Hematopoietic multipotent progenitor cell treated with erythropoietin and hydrocortisone succinate and interleukin-3 and kit ligand, for 17 days (in vitro differentiated cells): ENCODE data around the gene FXYD5.
"Not testable (repeated sequence)": the region's sequence is repeated elsewhere in the genome, so short reads cannot be mapped to it uniquely, and the experiment has no call there.

ENCODE experiments used
- DNase-seq: peaks from one replicate; pipeline ENCODE4 v3.0.0-alpha.2; 2015; ENCODE audit warnings: low spot score

The FXYD5 gene

DNA sequence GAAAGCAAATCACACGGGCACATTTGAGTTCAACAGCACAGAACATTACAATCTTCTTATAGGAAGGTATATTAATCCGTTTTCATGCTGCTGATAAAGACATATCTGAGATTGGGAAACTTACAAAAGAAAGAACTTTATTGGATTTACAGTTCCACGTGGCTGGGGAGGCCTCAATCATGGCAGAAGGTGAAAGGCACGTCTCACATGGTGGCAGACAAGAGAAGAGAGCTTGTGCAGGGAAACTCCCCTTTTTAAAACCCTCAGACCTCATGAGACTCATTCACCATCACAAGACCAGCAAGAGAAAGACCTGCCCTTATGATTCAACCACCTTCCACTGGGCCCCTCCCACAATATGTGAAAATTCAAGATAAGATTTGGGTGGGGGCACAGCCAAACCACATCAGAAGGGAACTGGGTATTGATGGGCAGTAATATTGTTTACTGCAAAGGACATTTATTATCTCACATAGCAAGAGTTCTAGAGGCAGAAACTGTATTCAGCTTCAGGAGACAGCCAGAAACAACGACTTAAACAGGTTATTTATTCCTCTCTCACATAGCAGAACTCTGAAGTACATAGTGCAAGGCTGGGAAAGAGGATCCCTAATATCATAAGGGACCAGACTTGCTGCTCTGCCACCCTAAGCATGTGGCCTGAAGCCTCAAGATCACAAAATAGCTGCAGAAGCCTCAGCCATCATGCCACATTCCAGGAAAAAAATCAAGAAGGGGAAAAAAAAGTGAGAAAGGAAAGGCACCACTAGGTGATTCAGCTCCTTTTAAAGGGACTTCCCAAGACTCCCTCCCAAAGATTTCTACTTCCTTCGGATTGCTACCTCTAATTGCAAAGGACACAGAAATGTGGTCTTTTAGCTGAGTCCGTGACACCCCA is 23.1 kb downstream of the FXYD5 start:
- no peak for DNase-seq

DNA sequence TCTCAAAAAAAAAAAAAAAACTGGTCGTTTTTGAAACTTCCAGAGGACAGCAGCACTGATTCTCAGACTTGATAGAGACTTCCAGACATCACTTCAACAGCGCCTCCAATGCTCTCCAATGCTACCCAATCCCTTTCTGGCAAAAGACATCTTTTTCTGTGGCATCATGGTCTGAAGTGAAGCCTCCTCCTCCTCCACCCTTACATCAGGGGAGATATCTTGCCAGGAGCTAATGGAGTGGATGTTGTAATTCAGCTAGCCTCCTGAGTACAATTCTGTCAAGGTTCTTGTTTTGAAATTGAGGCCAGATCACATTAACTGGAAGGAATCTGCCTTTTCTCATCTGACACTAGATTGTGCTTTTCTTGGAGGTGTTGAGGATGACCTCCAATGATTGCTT is 24.2 kb downstream of the FXYD5 start:
- no peak for DNase-seq

DNA sequence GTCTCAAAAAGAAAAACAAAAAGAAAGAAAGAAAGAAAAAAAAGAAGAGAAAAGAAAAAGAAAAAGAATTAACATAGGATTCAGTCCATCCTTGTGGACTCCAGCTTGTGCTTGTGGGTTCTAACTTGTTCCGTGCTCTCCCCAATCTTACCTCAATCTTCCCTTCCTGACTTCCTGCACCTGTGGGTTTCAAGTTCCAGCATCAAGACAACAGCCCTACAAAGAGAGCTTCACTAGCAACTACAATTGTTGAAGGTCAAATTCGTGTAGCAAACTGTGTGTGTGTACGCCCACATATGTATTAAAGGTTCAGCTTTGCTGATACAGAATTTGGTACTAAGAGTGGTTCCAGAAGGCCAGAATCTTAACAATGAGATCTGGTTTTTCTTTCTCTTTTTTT is 25.3 kb downstream of the FXYD5 start:
- no peak for DNase-seq

DNA sequence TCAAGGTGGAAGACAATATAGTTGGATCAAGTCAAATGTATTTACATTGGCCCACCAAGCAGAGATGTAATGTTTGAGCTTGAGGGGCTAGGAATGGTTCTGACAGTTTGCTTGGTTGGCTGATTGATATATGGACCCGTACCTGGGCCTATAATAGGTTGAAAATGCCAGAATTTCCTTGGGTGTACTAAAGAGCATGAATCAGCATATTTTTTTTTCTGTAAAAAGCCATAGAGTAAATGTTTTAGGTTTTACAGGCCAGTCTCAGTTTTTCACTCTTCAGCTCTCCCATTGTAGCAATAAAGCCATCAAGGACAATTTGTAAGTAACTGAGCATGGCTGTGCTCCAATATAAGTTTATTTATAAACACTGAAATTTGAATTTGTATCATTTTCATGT is 26.9 kb downstream of the FXYD5 start:
- DNase-seq, result no peak

DNA sequence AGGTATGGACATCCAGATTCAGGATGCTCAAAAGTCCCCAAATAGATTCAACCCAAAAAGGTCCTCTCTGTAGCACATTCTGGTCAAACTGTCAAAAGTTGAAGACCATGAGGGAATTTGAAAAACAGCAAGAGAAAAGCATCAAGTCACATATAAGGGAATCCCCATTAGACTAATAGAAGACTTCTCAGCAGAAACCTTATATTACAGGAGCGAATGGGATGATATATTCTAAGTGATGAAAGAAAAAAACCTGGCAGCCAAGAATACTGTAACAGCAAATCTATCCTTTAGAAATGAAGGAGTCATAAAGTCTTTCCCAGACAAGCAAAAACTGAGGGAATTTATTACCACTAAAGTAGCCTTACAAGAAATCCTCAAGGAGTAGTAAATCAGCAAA is 29.7 kb downstream of the FXYD5 start:
- no peak for DNase-seq

DNA sequence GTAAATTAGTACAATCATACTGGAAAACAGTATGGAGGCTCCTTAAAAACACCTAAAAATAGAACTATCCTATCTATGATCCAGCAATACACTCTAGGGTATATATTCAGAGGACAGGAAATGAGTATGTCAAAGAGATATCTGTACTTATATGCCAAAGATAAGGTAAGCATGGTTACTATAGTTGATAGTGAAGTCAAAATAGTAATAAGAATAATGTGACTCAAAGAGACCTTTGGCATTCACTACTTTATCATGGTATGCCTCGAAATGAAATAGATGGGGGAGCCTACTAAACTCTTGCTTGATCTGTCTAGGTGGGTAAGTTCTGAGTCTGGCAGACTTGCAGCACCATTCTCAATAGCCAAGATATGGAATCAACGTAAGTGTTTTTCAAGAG is 30.3 kb downstream of the FXYD5 start:
- no peak for DNase-seq

DNA sequence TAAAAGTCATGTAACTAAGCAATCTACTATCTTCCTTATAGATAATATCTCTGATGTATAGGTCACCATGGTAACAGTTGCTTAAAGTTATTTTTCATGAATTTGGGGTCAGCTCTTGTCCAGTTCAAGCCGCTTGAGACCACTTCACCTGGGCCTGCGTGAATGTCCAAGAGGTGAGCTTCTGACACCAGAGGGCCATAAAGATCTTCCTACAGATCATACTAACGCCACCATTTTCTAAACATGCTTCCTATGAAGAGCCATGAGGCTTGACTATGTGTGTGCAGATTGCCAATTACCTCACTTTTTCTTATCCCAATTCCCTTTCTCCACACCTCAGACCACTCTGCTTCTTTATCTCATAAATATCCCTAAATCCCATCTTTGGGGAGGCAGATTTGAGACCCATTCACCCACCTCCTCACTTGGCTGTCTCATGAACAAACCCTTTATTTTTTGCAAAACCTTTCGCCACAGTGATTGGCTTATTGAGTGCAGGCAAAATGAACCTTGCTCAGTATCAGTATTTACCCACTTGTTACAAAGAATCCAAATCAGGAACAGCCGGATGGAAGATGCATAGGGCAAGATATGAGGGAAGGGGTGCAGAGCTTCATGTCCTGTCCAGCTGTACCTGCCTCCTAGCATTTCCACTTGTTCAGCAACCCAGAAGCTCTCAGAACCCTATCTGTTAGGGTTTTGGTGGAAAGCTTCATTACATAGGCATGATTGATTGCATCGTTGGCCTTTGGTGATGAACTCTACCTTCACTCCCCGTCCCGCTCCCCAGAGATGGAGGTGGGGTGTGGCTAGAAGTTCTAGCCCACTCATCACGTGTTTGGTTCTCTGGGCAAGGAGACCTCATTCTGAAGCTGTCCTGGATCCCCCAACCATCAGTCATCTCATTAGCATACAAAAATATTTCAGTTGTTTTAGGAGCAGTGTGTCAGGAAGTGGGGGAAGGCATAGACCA is 39.8 kb downstream of the FXYD5 start:
- DNase-seq, result no peak

DNA sequence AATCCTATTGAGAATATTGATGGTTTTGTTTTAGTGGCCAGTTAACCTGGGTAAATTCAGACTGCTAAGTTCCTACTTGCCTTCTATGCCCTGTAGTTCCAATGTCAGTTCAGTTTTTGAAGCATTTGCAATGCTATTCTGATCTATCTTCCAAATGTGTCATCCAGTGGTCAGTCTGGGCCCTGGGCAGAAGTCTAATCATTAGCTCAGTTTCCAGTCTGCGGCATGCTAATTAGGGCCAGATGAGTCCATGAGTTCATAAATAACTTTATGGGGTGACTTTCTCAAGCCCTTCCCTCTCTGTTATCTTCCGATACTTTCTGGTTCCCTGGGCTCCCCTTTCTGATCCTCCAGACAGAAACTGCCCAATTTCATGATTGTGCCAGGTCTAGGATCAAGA is 41.3 kb downstream of the FXYD5 start:
- no peak for DNase-seq

DNA sequence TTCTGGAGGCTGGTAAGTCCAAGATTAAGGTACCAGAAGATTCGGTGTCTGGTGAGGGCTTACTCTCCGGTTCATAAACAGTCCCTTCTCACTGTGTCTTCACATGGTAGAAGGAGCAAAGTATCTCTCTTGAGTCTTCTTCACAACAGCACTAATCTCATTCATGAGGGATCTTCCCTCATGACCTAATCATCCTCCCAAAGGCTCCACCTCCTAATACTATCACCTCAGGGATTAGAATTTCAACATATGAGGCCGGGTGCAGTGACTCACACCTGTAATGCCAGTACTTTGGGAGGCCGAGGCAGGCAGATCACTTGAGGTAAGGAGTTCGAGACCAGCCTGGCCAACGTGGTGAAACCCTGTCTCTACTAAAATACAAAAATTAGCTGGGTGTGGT is 42.3 kb downstream of the FXYD5 start:
- DNase-seq, result not testable (repeated sequence)

DNA sequence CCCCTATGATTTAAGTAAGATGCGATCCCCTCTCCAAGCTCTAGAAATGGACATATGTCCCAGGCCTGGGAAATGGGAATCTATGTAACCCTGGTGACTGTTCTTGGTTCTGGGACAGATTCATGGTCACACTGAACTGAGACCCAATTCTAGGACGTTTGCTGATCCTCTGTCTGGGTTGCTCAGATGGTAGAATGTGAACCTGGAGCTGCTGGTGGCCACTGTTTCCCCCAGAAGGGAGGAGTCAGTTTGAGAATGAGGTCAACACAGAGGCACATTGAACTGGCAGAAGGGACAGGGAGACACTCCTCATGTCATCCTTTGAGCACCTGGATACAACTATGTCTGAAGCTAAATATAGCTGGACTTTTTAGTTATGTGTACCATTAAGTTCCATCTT is 44.9 kb downstream of the FXYD5 start:
- DNase-seq, result no peak

DNA sequence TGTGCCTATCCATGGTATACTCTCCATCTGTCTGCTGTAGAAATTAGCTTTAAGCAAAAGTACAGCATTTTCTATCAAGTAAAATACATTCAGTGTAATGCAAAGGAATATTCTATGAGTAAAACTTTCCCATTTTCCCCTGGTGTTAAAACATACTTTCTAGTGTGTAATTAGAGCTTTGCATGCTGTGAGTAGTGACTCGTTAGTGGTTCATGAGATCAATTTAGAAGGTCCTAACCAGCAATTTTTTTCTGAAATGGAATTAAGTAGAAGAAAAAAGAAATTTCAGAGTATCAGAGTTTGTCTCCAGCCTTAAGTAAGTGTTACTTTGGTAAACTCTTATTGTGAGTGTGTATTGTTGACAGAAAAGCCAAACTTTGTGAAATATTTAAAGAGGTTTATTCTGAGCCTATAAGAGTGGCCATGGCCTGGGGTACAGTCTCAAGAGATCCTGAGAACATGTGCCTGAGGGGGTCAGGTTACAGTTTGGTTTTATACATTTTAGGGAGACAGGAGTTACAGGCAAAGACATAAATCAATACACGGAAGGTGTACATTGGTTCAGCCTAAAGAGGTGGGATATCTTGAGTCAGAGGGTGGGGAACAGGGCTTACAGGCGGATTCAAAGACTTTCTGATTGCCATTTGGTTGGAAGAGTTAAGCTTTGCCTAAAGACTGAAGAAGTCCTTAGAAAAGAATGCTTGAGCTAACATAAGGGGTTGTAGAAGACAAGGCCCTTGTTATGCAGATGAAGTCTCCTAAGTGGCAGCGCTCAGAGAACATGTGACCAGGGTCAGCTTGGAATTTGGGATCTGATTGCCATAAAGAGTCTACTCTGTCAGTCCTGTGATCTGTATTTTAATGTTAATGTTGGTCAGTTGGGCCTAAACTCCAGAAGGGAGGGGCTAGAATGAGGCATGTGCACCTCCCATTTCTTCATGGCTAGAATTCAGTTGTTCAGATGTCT is 48.5 kb downstream of the FXYD5 start:
- DNase-seq, result no peak

DNA sequence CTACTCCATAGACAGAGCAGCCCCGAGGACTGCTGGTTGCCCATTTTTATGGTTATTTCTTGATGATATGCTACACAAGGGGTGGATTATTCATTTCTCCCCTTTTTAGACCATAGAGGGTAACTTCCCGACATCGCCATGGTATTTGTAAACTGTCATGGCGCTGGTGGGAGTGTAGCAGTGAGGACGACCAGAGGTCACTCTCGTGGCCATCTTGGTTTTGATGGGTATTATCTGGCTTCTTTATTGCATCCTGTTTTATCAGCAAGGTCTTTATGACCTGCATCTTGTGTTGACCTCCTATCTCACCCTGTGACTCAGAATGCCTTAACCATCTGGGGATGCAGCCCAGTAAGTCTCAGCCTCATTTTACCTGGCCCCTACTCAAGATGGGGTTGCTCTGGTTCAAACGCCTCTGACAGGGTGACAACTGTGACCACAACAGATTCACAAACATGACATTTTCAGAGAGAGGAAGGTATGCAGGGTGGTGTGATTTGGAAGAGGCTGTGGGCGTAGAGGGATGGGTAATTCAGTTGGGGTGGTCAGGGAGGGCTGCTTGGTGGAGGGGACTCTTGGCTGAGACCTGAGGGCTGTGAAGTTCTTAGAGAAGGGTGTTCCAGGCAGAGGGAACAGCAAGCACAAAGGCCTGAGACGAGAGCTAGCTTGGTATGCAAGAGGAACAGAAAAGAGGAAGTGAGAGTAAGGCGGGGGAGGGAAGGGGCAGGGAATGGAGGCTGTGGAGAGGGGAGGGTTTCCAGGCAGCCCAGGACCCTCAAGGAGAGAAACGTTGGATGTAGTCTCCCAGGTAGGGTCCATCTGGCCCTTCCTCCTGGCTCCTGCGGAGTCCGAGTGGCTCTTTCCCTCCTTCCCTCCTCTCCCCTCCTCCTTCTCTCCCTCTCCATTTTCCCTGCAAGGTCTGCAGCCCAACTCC is 50.5 kb downstream of the FXYD5 start:
- no peak for DNase-seq

DNA sequence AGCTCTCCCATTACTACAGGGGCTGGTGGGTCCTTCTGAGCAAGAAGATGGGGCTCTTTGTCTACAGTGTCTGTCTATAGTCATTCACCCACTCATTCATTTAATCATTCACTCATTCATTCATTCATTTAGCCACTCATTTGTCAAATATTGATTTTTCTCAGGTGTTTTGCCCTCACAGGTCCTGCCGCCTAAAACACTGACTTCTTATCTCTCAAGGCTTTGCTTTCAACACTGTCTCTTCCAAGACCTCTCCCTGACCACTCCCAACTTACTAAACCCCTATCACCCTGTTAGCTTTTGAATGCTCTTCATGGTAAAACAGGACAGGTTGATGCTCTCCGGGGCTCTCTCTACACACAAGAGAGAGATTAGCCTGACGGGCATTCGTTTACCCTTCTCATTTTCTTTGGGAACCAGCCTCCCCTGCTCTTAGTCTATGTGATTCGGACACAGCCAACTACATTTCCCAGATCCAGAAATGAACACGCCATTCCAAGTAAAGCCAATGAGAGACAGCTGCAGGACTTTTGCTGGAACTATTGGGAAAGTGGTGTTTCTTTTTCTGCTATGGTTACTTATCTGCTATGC is 51.3 kb downstream of the FXYD5 start:
- no peak for DNase-seq

DNA sequence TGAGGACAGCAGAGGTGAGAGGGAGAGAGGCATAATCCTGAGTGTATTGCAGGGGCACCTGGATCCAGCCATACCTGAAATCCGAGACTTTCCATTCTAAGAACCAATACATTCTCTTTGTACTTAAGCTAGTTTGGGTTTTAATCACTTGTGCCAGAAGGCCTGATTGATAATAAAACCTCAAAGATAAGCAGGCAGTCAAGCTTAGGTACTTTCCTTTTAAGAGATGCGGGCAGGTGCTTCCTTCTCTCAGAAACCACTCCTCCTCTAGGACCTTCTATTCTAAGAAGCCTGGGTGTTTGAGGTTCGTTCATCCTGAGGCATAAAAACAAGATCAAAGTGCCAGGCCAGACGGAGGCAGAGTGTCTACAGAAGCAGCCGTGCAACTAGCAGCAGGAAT is 51.8 kb downstream of the FXYD5 start:
- no peak for DNase-seq

DNA sequence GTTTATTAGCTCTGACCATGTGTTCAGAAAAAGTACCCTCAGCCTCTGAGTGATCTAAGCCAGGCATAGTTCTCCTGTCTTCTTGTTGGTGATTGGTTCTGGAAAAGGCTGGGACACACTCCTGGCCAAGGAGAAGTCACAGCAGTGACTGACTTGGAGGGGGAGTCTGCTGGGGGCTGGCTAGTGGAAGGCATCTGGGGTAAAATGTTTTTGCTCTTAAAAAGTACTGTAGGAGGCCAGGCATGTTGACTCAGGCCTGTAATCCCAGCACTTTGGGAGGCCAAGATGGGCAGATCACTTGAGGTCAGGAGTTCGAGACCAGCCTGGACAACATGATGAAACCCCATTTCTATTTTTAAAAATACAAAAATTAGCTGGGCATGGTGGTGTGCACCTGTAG is 52.3 kb downstream of the FXYD5 start:
- DNase-seq, result no peak

DNA sequence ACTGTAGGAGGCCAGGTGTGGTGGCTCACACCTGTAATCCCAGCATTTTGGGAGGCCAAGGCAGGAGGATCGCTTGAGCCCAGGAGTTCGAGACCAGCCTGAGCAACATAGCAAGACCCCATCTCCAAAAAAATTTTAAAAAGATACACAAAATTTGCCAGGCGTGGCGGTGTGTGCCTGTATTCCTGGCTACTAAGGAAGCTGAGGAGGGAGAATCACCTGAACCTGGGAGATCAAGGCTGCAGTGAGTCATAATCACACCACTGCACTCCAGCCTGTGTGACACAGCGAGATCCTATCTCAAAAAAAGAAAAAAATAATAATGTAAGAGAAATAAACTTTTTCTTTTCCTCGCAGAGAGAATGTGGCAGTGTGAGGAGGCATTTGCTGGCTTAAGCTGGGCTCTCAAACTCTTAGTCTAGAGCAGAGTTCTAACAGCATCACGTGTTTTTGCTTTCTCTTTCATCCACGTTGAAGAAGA is 52.9 kb downstream of the FXYD5 start:
- no peak for DNase-seq

DNA sequence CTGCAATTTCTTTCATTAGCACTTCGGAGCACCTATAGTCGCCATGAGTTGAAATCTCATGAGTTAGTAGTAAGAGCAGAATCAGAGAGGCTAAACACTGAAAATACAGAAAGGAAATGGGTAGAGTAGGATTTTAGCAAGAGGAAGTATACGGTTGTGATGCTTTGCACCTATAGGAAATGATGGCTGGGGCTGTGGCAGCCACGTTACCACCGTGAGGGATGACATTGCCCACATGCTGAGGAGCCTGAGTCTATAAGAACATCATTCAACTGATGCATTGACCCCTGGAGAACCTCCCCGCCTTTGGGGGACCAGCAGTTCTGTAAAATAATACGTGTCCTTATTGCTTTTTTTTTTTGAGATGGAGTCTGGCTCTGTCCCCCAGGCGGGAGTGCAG is 53.6 kb downstream of the FXYD5 start:
- DNase-seq, result no peak

DNA sequence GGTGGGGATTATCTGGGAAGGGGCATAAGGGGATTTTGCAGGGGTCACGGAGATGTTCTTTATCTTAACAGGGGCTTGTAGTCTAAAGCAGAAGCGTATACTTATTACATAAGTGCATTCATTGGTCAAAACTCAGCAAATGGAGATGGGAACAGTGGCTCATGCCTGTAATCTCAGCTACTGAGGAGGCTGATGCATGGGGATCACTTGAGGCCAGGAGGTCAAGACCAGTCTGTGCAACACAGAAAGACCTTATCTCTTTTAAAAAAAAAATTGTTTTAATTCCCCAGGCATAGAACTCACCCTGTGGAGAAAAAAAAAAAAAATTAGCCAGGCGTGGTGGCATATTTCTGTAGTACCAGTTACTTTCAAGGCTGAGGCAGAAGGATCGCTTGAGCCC is 55.1 kb downstream of the FXYD5 start:
- DNase-seq, result no peak

DNA sequence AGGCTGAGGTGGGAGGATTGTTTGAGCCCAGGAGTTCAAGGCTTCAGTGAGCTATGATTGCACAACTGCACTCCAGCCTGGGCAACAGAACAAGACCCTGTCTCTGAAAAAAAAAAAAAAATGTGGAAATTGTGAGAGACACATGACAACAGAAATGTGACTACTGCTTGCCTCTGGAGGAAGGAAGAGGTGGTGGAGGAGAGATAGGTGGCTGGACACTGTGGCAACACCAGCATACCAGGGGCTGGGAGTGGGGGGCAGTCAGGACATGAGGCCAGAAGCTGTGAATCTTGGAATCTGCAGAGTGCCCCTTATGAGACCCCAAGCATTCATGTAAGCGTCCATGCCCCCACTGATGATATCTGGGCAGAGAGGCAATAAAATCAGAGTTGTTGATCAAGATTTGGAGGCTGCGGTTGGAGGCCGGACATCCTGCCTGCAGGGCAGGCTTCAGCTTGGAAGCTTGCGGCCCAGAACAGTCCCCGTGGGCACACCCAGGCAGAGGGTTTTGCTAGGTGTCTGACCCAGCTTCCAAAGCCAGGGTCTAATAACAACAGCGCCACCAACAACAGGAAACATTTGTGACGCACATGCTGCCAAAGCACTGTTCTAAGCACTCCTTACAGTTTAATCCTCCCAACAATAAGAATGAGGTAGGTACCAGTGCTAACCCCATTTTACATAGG is 57.2 kb downstream of the FXYD5 start:
- no peak for DNase-seq

DNA sequence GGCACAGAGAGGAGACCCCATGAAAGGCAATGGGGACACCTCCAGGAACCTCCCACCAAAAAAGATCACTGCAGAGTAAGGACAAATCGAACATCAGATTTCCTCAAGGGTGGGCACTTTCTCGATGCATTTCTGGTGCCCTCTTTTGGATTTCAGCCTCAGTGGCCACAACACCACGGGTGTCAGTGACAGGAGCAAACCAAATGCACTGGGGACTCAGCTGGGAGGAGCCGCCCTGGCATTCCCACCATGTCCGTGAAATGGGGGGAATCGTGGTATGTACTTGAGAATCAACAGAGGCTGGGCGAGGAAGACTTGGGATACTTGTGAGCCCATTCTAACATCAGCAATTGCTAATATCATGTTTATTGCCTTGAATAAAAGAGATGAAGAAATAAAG is 57.7 kb downstream of the FXYD5 start:
- DNase-seq, result no peak
